Trophoblast cell (in vitro differentiated cells and primary cell): ENCODE data around the gene RFFL.
"Not testable (repeated sequence)": the region's sequence is repeated elsewhere in the genome, so short reads cannot be mapped to it uniquely, and the experiment has no call there.

Source experiments
- DNase-seq, 2 donors: peaks; one replicate each; pipeline ENCODE4 v3.0.0-alpha.2; 2016
- H2AFZ ChIP-seq: 2 replicates; pipeline ENCODE4 v1.6.1; 2013; ENCODE audit warnings: low read length, moderate library complexity, mild to moderate bottlenecking; ENCODE audit not compliant: insufficient read depth, poor library complexity
- H2AK5ac ChIP-seq: 2 replicates; pipeline ENCODE4 v1.6.1; 2013; ENCODE audit warnings: mild to moderate bottlenecking, low read length
- H2BK120ac ChIP-seq: 2 replicates; pipeline ENCODE4 v1.6.1; 2013; ENCODE audit warnings: low read length, mild to moderate bottlenecking, moderate library complexity; ENCODE audit not compliant: insufficient read depth, poor library complexity
- H2BK12ac ChIP-seq: 2 replicates; pipeline ENCODE4 v1.6.1; 2013; ENCODE audit warnings: mild to moderate bottlenecking, low read length, moderate library complexity
- H2BK5ac ChIP-seq: 2 replicates; pipeline ENCODE4 v1.6.1; 2013; ENCODE audit warnings: low read length, low read depth, moderate library complexity, mild to moderate bottlenecking; ENCODE audit not compliant: poor library complexity
- H3K14ac ChIP-seq: 2 replicates; pipeline ENCODE4 v1.6.1; 2013; ENCODE audit warnings: mild to moderate bottlenecking, low read length
- H3K18ac ChIP-seq: 2 replicates; pipeline ENCODE4 v1.6.1; 2013; ENCODE audit warnings: mild to moderate bottlenecking, low read length
- H3K23ac ChIP-seq: 2 replicates; pipeline ENCODE4 v1.6.1; 2013; ENCODE audit warnings: low read length
- H3K27ac ChIP-seq: 2 replicates; pipeline ENCODE4 v1.5.1; 2013; ENCODE audit warnings: low read depth, mild to moderate bottlenecking, inconsistent platforms, low read length, moderate library complexity
- H3K27me3 ChIP-seq: 2 replicates; pipeline ENCODE4 v1.6.1; 2013; ENCODE audit warnings: inconsistent platforms, mild to moderate bottlenecking, low read length, moderate library complexity; ENCODE audit not compliant: insufficient read depth
- H3K36me3 ChIP-seq, 2 experiments: 1 replicate in 1 of 2; 2 replicates in 1 of 2; pipeline ENCODE4 v1.6.1; 2013; ENCODE audit warnings: low read length in 2 of 2, mild to moderate bottlenecking in 2 of 2, moderate library complexity in 1 of 2; ENCODE audit not compliant: insufficient read depth in 2 of 2, control insufficient read depth in 1 of 2
- H3K4ac ChIP-seq: 2 replicates; pipeline ENCODE4 v1.6.1; 2013; ENCODE audit warnings: low read depth, mild to moderate bottlenecking, low read length, moderate library complexity
- H3K4me1 ChIP-seq, 2 experiments: 1 replicate in 1 of 2; 2 replicates in 1 of 2; pipeline ENCODE4 v1.6.1; 2013; ENCODE audit warnings: low read length in 2 of 2, mild to moderate bottlenecking in 2 of 2, moderate library complexity in 1 of 2; ENCODE audit not compliant: insufficient read depth in 2 of 2, control insufficient read depth in 1 of 2
- H3K4me2 ChIP-seq: 2 replicates; pipeline ENCODE4 v1.6.1; 2013; ENCODE audit warnings: inconsistent platforms, mild to moderate bottlenecking, low read length, moderate library complexity
- H3K4me3 ChIP-seq: 2 replicates; pipeline ENCODE4 v1.5.1; 2013; ENCODE audit warnings: mild to moderate bottlenecking, low read depth, low read length, inconsistent platforms
- H3K79me1 ChIP-seq: one replicate; pipeline ENCODE4 v1.6.1; 2013; ENCODE audit warnings: low read length
- H3K79me2 ChIP-seq: 2 replicates; pipeline ENCODE4 v1.6.1; 2013; ENCODE audit warnings: low read length, mild to moderate bottlenecking; ENCODE audit not compliant: control insufficient read depth, insufficient read depth, poor library complexity
- H3K9ac ChIP-seq: 2 replicates; pipeline ENCODE4 v1.6.1; 2013; ENCODE audit warnings: mild to moderate bottlenecking, low read length
- H3K9me3 ChIP-seq: 2 replicates; pipeline ENCODE4 v1.6.1; 2013; ENCODE audit warnings: low read depth, mild to moderate bottlenecking, control low read depth, inconsistent platforms, low read length; ENCODE audit not compliant: insufficient read depth
- H4K12ac ChIP-seq: 2 replicates; pipeline ENCODE4 v1.6.1; 2013; ENCODE audit warnings: low read depth, mild to moderate bottlenecking, low read length, moderate library complexity
- H4K8ac ChIP-seq: 2 replicates; pipeline ENCODE4 v1.6.1; 2013; ENCODE audit warnings: low read depth, mild to moderate bottlenecking, low read length, moderate library complexity
- H4K91ac ChIP-seq: one replicate; pipeline ENCODE4 v1.6.1; 2013; ENCODE audit warnings: low read depth, mild to moderate bottlenecking, low read length, moderate library complexity
- WGBS: extraction: QIAGEN DNeasy Blood & Tissue Kit; methylation state at CpG from one replicate; pipeline ENCODE4 v1.1.7; 2013; ENCODE audit warnings: missing lambda C conversion rate; ENCODE audit not compliant: insufficient read length, insufficient coverage; ENCODE audit errors: extremely low coverage; 5-methylcytosine and 5-hydroxymethylcytosine counted together

The RFFL gene

GRCh38 chr17:35001549-35001948, 62.0 kb downstream of the RFFL start:
- Histone ChIP-seq H3K36me3 (peaks cover 50 to 69% of the 10 kb centered on the region in 2 experiments), H3K14ac (no peak overlapping the region), H3K18ac (no peak overlapping the region), H3K4me1 (peaks cover 0 to 3% of the 10 kb centered on the region in 2 experiments), H3K4ac (no peak overlapping the region), H3K9ac (no peak overlapping the region), H2AK5ac (no peak overlapping the region), H2BK12ac (no peak overlapping the region), H3K4me2 (no peak overlapping the region), H2AFZ (no peak overlapping the region), H4K12ac (no peak overlapping the region), H3K4me3 (no peak overlapping the region), H3K23ac (no peak overlapping the region), H3K27ac (no peak overlapping the region), H3K79me1 (no peaks in the 10 kb centered on the region), H4K8ac (no peak overlapping the region), H2BK120ac (no peak overlapping the region), H3K27me3 (no peaks in the 10 kb centered on the region), H3K79me2 (no peaks in the 10 kb centered on the region), H4K91ac (no peak overlapping the region), H3K9me3 (no peaks in the 10 kb centered on the region), H2BK5ac (no peak overlapping the region)
- WGBS = no CpG with 5 or more reads among the region's 2 CpGs
- no peak for DNase-seq

- no CpG with 5 or more reads among the region's 14 CpGs for WGBS
- H2BK12ac ChIP-seq, H3K4me1 ChIP-seq: not testable (repeated sequence)
Observed at GRCh38 chr17:35000965-35001364, 62.5 kb downstream of the RFFL start.

GRCh38 chr17:34999456-34999855, 64.1 kb downstream of the RFFL start:
- Histone ChIP-seq H3K4ac (no peak overlapping the region), H2AFZ (no peak overlapping the region), H2BK5ac (no peak overlapping the region), H3K4me3 (no peak overlapping the region), H3K4me2 (no peak overlapping the region), H4K8ac (no peak overlapping the region), H3K23ac (no peak overlapping the region), H3K9me3 (no peaks in the 10 kb centered on the region), H2BK120ac (no peak overlapping the region), H3K14ac (no peak overlapping the region), H3K9ac (no peak overlapping the region), H3K36me3 (peaks cover 60 to 84% of the 10 kb centered on the region in 2 experiments), H3K4me1 (peaks cover 0 to 3% of the 10 kb centered on the region in 2 experiments), H4K12ac (no peak overlapping the region), H2AK5ac (no peak overlapping the region), H3K18ac (no peak overlapping the region), H2BK12ac (no peak overlapping the region), H3K27me3 (no peaks in the 10 kb centered on the region), H3K79me2 (no peaks in the 10 kb centered on the region), H3K79me1 (no peaks in the 10 kb centered on the region), H3K27ac (no peak overlapping the region), H4K91ac (no peak overlapping the region)
- no peak for DNase-seq
- WGBS = no CpG with 5 or more reads among the region's 2 CpGs

More at GRCh38 chr17:35000965-35001364, 62.5 kb downstream of the RFFL start:
- H3K79me2 ChIP-seq, H3K4me3 ChIP-seq, H3K23ac ChIP-seq, H3K27ac ChIP-seq, DNase-seq, H4K91ac ChIP-seq, H3K14ac ChIP-seq, H4K8ac ChIP-seq, H2BK5ac ChIP-seq, H2BK120ac ChIP-seq, H3K4me2 ChIP-seq, H3K4ac ChIP-seq, H4K12ac ChIP-seq, H3K9ac ChIP-seq, H2AFZ ChIP-seq, H3K79me1 ChIP-seq, H3K18ac ChIP-seq, H3K9me3 ChIP-seq, H2AK5ac ChIP-seq, H3K27me3 ChIP-seq: not testable (repeated sequence)
- peaks cover 51 to 75% of the 10 kb centered on the region in 2 experiments for H3K36me3 ChIP-seq

GRCh38 chr17:34998205-34998604, 65.3 kb downstream of the RFFL start:
- no peak overlapping the region for H3K4ac ChIP-seq
- H3K27me3 ChIP-seq = no peaks in the 10 kb centered on the region
- H4K91ac ChIP-seq = no peak overlapping the region
- H2BK5ac ChIP-seq = no peak overlapping the region
- H3K9ac ChIP-seq = no peak overlapping the region
- H2AFZ ChIP-seq = no peak overlapping the region
- peaks cover 55 to 83% of the 10 kb centered on the region in 2 experiments for H3K36me3 ChIP-seq
- H3K4me1 ChIP-seq = peaks cover 0 to 3% of the 10 kb centered on the region in 2 experiments
- no CpG with 5 or more reads among the region's 5 CpGs for WGBS
- H3K18ac ChIP-seq = no peak overlapping the region
- no peak overlapping the region for H4K12ac ChIP-seq
- H3K4me3 ChIP-seq = no peak overlapping the region
- no peak overlapping the region for H2BK120ac ChIP-seq
- peak; percentile 43 to 63 for DNase-seq
- no peaks in the 10 kb centered on the region for H3K79me2 ChIP-seq
- H3K27ac ChIP-seq = no peak overlapping the region
- H4K8ac ChIP-seq = no peak overlapping the region
- no peaks in the 10 kb centered on the region for H3K79me1 ChIP-seq
- H3K4me2 ChIP-seq = no peak overlapping the region
- no peak overlapping the region for H2AK5ac ChIP-seq
- H3K14ac ChIP-seq = no peak overlapping the region
- H3K9me3 ChIP-seq = no peaks in the 10 kb centered on the region
- H2BK12ac ChIP-seq = no peak overlapping the region
- no peak overlapping the region for H3K23ac ChIP-seq
